HepG2 (cell line): ENCODE data around the gene CD300C. TPM values are rescaled to one million over a fixed set of nuclear protein-coding genes. Genes with fewer than 3 reads are reported as not detected.

Experiments used
- ATAC-seq: fragments of 200-7000 bp; cut with Tn5 transposase; 3 replicates; pipeline ENCODE4 v1.9.1; 2020; ENCODE audit warnings: mild to moderate bottlenecking, moderate library complexity
- BruUV-seq: library from RNA; stranded (reverse); fragments of 400-500 nt; replicated peaks from 2 replicates; lab custom pipeline; 2021; lab: Mats Ljungman, UMichigan
- CTCF ChIA-PET: fragments of 300-600 bp; formaldehyde crosslinking; extraction: SDS; loops from one replicate; lab custom pipeline; 2021; ENCODE audit warnings: low total read pairs, inconsistent platforms, low intra/inter-chr PET ratio; lab: Yijun Ruan, JAX
- POLR2A ChIA-PET: fragments of 350-600 bp; sonication (Branson Sonifier 250); formaldehyde crosslinking; loops from one replicate; lab custom pipeline; 2020; ENCODE audit warnings: antibody characterized with exemption, inconsistent platforms; lab: Yijun Ruan, JAX
- DNase-seq: peaks from one replicate; pipeline ENCODE4 v3.0.0-alpha.2; 2015; ENCODE audit warnings: low spot score
- FAIRE-seq: peaks from 3 replicates; lab custom pipeline; 2011; peaks lifted over from hg19 to GRCh38; lab: Jason Lieb, UNC
- H2AFZ ChIP-seq: one replicate; pipeline ENCODE4 v1.6.1; 2011; ENCODE audit warnings: low read length, inconsistent platforms
- H3K27ac ChIP-seq: fragments of 300-600 bp; 3 replicates; pipeline ENCODE4 v1.8.0; 2011; ENCODE audit warnings: mixed run types, mild to moderate bottlenecking, mixed read lengths, low read length, inconsistent platforms; ENCODE audit not compliant: insufficient read depth; ENCODE audit errors: extremely low read length
- H3K27me3 ChIP-seq, 2 experiments: fragments of 200-600 bp in 1 of 2; 2 replicates in 1 of 2; 3 replicates in 1 of 2; pipeline versions ENCODE4 v1.6.0 to v1.8.0; 2011; ENCODE audit warnings: low read length in 2 of 2, mild to moderate bottlenecking in 2 of 2, moderate library complexity in 2 of 2, inconsistent platforms in 1 of 2; ENCODE audit not compliant: insufficient read depth in 2 of 2, control insufficient read depth in 1 of 2
- H3K36me3 ChIP-seq, 2 experiments: fragments of 200-600 bp in 1 of 2; replicated peaks in 1 of 2; 2 replicates in 1 of 2; 3 replicates in 1 of 2; pipeline versions ENCODE4 v1.5.1 to v1.8.0; 2011; ENCODE audit warnings: low read length in 2 of 2, inconsistent platforms in 1 of 2; ENCODE audit not compliant: insufficient read depth in 2 of 2, control insufficient read depth in 1 of 2
- H3K4me1 ChIP-seq: 2 replicates; pipeline ENCODE4 v1.5.1; 2012; ENCODE audit warnings: low read length, inconsistent platforms; ENCODE audit not compliant: insufficient read depth
- H3K4me2 ChIP-seq: 2 replicates; pipeline ENCODE4 v1.6.0; 2011; ENCODE audit warnings: low read depth, low read length, inconsistent platforms
- H3K4me3 ChIP-seq, 3 experiments: fragments of 200-600 bp in 1 of 3; sonication (generic), shearing (Covaris generic) in 1 of 3; replicated peaks in 1 of 3; 2 replicates each; pipeline ENCODE4 v1.5.1; 2011 to 2016; ENCODE audit warnings: low read length in 3 of 3, inconsistent platforms in 2 of 3, low read depth in 2 of 3, mild to moderate bottlenecking in 2 of 3, control low read depth in 1 of 3, mixed read lengths in 1 of 3; ENCODE audit not compliant: insufficient read depth in 1 of 3
- H3K79me2 ChIP-seq: one replicate; pipeline ENCODE4 v1.6.1; 2011; ENCODE audit warnings: low read length, inconsistent platforms; ENCODE audit not compliant: insufficient read depth
- H3K9ac ChIP-seq: 2 replicates; pipeline ENCODE4 v1.6.0; 2011; ENCODE audit warnings: mild to moderate bottlenecking, low read depth, low read length, inconsistent platforms; ENCODE audit not compliant: insufficient read depth
- H3K9me3 ChIP-seq: 2 replicates; pipeline ENCODE4 v1.5.1; 2012; ENCODE audit warnings: mild to moderate bottlenecking, low read length
- H4K20me1 ChIP-seq: 2 replicates; pipeline ENCODE4 v1.6.0; 2011; ENCODE audit warnings: inconsistent platforms, mild to moderate bottlenecking, low read length, moderate library complexity; ENCODE audit not compliant: insufficient read depth
- JDP2 ChIP-seq: sonication (generic); formaldehyde crosslinking; IDR thresholded peaks from 2 replicates; pipeline ENCODE4 v1.8.1; 2022; ENCODE audit warnings: missing genetic modification reagents, borderline replicate concordance
- MAFK ChIP-seq, 2 experiments: IDR thresholded peaks in 1 of 2; conservative IDR thresholded peaks in 1 of 2; 2 replicates each; pipeline ENCODE4 v1.6.1; 2011; ENCODE audit warnings: improper control_type of control experiment in 2 of 2, low read length in 2 of 2
- MATR3 ChIP-seq: sonication (generic); formaldehyde crosslinking; IDR thresholded peaks from 2 replicates; pipeline ENCODE4 v1.4.0; 2020; ENCODE audit warnings: missing genetic modification reagents
- SALL2 ChIP-seq: sonication (generic); formaldehyde crosslinking; IDR thresholded peaks from 2 replicates; pipeline ENCODE4 v1.8.1; 2023; ENCODE audit warnings: mild to moderate bottlenecking, missing genetic modification reagents, inconsistent platforms
- ZBTB39 ChIP-seq: sonication (generic); formaldehyde crosslinking; IDR thresholded peaks from 2 replicates; pipeline ENCODE4 v1.5.0; 2020; ENCODE audit warnings: missing genetic modification reagents
- ZMYM3 ChIP-seq: sonication (generic); formaldehyde crosslinking; IDR thresholded peaks from 2 replicates; pipeline ENCODE4 v1.5.1; 2020; ENCODE audit warnings: mild to moderate bottlenecking, missing genetic modification reagents
- ZNF331 ChIP-seq: sonication (generic); formaldehyde crosslinking; IDR thresholded peaks from 2 replicates; pipeline ENCODE4 v1.4.0; 2020; ENCODE audit warnings: missing genetic modification reagents
- ZNF33B ChIP-seq: sonication (generic); formaldehyde crosslinking; IDR thresholded peaks from 2 replicates; pipeline ENCODE4 v1.5.1; 2020; ENCODE audit warnings: mild to moderate bottlenecking, missing genetic modification reagents
- ZNF709 ChIP-seq: sonication (generic); formaldehyde crosslinking; IDR thresholded peaks from 2 replicates; pipeline ENCODE4 v1.5.0; 2020; ENCODE audit warnings: mild to moderate bottlenecking, missing genetic modification reagents
- ZNF792 ChIP-seq: IDR thresholded peaks from 2 replicates; pipeline ENCODE4 v1.6.1; 2016
- ZNF850 ChIP-seq: sonication (generic); formaldehyde crosslinking; conservative IDR thresholded peaks from 2 replicates; pipeline ENCODE4 v1.9.0; 2021; ENCODE audit warnings: mild to moderate bottlenecking, missing genetic modification reagents
- WGBS: methylation state at CpG from one replicate; pipeline ENCODE4 v1.1.6; 2017; ENCODE audit warnings: low lambda C conversion rate; 5-methylcytosine and 5-hydroxymethylcytosine counted together
- in situ Hi-C: cut with HindIII; loops from 2 replicates; pipeline ENCODE4 v1.10.0; 2017; ENCODE audit warnings: low pct_unique_long_range_greater_than_20kb; ENCODE audit not compliant: extremely low pct_ligation_motif_present
- intact Hi-C: fragments of 100-400 bp; cut with micrococcal nuclease; formaldehyde crosslinking; loops from one replicate; pipeline ENCODE4 v1.10.0; 2022; ENCODE audit not compliant: unreplicated experiment
- polyA plus RNA-seq, 8 experiments: library from polyadenylated mRNA; depleted of rRNA in 3 of 8; stranded (reverse) in 7 of 8; unstranded in 1 of 8; fragments of >200 nt; fragmentation: Illumina TruSeq in 4 of 8; extraction: Trizol in 4 of 8; gene quantifications; 2 replicates each; pipeline versions ENCODE4 v1.2.1 to v1.2.3, GENCODE V29; 2011 to 2016; ENCODE audit warnings: low read depth in 4 of 8, missing spikeins in 1 of 8, mixed read lengths in 1 of 8; ENCODE audit not compliant: insufficient read depth in 1 of 8
- total RNA-seq, 5 experiments: library from RNA; depleted of rRNA; stranded (reverse); fragments of >200 nt; fragmentation: Illumina TruSeq; extraction: Trizol; gene quantifications; 2 replicates each; pipeline ENCODE4 v1.2.3, GENCODE V29; 2016; ENCODE audit warnings: low read depth in 1 of 5

CD300C gene
- total and polyA plus RNA-seq, 2 of the 13 experiments (the other 11 are each of a cell fraction or from before 2014, with no cell fraction given): not detected

- DNase-seq: no peak
- BruUV-seq: no TSS peak
- WGBS: 16% methylated on average over 3 of the region's 3 CpGs
- H4K20me1 ChIP-seq: no peaks in the 10 kb centered on the region
- peaks cover 23 to 97% of the 10 kb centered on the region in 2 experiments for H3K27me3 ChIP-seq
- no peak overlapping the region for H3K27ac ChIP-seq
- no peak overlapping the region for H3K4me3 ChIP-seq
- H3K79me2 ChIP-seq: no peaks in the 10 kb centered on the region
- no peak for FAIRE-seq
- no peak overlapping the region for H3K4me2 ChIP-seq
- no peak overlapping the region for H2AFZ ChIP-seq
- H3K4me1 ChIP-seq: no peaks in the 10 kb centered on the region
- in situ Hi-C loops (no loop called here), intact Hi-C loops (no loop called here)
- ChIA-PET CTCF (no interaction called here), POLR2A (no interaction called here)
- no peak overlapping the region for H3K9ac ChIP-seq
- H3K9me3 ChIP-seq: no peaks in the 10 kb centered on the region
- no peak for ATAC-seq
- no peak for TF ChIP-seq MAFK (conservative IDR thresholded peaks at IDR 0.05 in 1 of 2, IDR thresholded peaks at IDR 0.05 in 1 of 2; ENCODE audit: low read length in 2 of 2)
- no peak for TF ChIP-seq JDP2 (CRISPR knock-in tag)
- no peak for TF ChIP-seq ZBTB39 (CRISPR knock-in tag)
- TF ChIP-seq ZNF709 (CRISPR knock-in tag): no peak
- no peak for TF ChIP-seq SALL2 (CRISPR knock-in tag)
- TF ChIP-seq ZMYM3 (CRISPR knock-in tag): no peak
- no peak for TF ChIP-seq ZNF792 (CRISPR knock-in tag)
- TF ChIP-seq ZNF850 (CRISPR knock-in tag): no peak
- no peak for TF ChIP-seq MATR3 (CRISPR knock-in tag)
- no peak for TF ChIP-seq ZNF33B (CRISPR knock-in tag)
- TF ChIP-seq ZNF331 (CRISPR knock-in tag): no peak
- TF ChIP-seq, all 625 proteins: peak for 0
- H3K36me3 ChIP-seq: no peaks in the 10 kb centered on the region
These were observed 1.8 kb upstream of the CD300C start for GRCh38 chr17:74547736-74548135.
